GM18502 (cell line): ENCODE measurements around the gene ZNF473.
A peak's percentile ranks its signal among the peaks of the same experiment; 100 is the strongest.

ENCODE experiments used
- ATAC-seq: cut with Tn5 transposase; IDR thresholded peaks from one replicate; pipeline ENCODE4 v1.9.1; 2021; ENCODE audit warnings: mild to moderate bottlenecking; ENCODE audit not compliant: unreplicated experiment, poor library complexity

Gene ZNF473

DNA sequence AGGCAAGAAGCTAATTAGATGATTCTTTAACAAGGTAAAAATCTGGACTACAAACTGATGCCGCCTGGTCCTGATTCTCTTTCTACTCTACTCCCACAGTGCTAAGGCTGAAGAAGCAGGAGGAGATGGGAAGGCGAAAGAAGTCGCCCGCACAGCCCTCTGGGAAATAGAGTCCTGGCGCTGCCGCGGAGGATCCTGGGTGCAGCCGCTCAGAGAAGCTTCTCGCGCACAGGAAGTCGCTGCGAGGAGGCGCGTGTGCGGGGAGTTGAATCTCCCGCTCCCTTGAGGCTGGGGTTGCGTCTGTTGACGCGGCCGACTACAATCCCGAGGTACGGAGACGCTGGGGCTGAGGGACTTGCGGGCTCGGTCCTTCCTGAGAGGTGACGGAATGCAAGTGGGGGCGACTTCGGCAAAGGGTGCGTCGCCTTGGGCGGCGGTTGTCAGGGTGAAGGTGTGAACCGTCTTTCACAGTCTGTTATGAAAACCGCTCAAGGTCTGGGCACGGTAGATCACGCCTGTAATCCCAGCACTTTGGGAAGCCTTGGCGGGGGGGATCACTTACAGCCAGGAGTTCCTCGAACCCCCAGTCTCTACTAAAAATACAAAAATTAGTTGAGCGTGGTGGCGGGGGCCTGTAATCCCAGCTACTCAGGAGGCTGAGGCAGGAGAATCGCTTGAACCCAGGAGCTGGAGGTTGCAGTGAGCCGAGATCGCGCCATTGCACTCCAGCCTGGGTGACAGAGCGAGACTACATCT lies at the start of gene ZNF473:
ZNF473 (plus strand) TSS at position 212 of the 756 bp plus-strand sequence. CDS start 5,078 bp downstream, outside the sequence.
- peak; percentile 69 for ATAC-seq

DNA sequence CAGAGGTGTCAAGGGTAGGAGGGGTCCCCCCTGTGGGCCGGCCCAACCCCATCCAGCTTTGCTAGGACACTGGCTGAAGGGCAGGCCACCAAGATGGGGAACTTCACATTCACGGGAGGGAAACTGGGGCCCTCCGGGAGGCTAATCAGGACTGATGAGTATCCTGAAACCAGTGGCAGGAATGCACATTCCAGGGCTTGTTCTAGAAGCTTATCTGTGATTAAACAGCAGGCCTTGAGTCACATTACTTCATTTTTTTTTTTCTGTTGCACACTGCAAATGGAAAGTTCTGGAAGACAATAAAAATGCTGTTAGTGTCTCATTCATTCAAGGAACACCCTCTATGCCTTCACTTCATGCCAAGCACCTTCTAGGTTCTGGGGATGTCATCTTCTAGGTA lies 49.3 kb upstream of the ZNF473 start:
- no peak for ATAC-seq

DNA sequence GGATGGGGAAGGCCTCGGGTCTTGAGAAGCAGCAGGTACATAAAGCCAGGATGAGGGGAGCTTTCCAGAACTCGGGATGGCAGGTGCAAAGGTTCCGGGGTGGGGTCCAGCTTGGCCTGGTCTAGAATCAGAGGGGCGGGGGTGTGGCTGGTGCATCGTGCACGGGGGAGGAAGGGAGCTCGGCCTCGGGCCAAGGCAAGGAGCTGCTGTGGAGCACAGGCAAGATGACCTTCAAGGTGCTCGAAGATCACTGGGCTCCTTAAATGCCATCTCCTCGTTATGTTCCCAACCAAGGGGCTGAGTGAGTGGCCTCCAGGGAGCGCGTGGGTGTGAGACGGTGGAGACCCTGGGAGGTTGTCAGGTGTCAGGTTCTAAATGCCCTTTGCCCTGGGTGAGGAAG lies 48.7 kb upstream of the ZNF473 start:
- no peak for ATAC-seq

DNA sequence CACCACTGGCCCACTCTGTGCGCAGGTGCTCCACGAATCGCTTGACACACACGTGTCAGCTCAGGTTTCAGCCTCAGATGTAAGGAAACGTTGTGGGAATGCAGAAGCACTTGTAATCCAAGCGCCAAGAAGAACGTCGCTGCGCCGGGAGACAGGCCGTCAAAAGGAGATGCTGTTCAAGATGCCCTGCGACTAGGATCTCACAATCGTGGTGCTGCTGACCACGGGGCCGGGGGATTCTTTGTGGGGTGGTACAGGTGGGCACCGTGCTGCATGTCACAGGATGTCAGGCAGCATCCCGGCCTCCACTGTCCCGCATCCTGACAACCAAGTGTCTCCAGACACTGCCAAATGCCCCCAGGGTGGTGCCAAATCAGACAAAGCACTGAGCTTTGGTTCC lies 47.9 kb upstream of the ZNF473 start:
- no peak for ATAC-seq

DNA sequence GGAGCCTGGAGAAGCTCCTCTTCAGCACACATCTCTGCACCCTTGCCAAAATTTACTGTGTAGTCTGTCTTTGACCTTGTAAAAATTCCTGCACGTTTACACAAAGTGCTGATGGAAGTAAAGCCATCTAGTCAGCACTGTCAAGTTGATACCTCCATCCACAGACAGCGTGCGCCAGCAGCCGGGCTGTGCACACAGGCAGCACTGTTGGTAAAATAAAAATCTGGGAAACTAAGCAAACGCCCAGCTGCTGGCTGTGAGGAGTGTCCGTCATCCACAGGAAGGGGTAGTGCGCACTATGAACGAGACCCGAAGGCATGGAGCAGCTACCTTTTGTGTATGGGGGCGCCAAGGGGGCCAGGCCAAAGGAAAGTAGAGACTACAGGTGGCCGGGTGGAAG lies 47.5 kb upstream of the ZNF473 start:
- no peak for ATAC-seq

DNA sequence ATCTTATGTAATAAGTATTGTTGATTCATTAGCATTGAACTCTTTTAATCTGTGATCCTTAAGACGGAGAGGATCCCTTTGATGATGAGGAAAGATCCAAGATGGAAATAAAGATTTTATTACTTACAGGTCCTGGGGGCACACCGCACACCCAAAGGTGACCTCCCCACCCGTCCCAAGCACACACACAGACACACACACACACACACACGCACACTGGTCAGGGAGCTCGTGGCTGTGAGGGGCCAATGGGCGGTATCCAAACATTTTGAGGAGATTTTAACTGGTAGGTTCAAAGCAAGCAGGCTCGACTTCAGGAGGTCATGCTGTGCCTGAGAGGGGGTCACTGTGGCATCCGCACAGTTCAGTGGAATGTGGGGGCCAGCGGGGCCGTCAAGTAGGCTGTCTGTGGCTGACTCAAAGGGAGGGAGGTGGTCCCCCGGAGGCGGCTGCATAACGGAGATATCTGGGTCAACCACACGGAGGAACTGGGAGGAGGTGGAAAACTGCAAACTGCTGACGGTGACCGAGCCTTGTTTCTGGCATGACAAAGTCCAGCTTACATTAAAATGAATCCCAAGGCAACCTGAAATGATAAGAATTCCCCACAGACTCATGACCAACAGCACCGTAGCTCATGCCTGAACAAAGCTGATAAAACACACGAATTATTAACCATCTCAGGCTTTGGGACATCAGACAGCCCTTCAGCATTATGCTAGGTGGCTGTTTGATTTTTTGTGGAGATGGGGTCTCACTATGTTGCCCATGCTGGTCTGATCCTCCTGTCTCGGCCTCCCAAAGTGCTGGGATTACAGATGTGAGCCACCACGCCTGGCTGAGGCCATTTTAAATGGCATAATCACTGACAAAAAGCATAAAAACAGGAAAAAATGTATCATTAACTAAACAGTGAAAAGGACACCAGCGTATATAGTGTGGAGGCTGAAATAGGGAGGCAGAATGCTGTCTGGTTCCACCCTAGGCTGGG lies 43.9 kb upstream of the ZNF473 start:
- no peak for ATAC-seq

DNA sequence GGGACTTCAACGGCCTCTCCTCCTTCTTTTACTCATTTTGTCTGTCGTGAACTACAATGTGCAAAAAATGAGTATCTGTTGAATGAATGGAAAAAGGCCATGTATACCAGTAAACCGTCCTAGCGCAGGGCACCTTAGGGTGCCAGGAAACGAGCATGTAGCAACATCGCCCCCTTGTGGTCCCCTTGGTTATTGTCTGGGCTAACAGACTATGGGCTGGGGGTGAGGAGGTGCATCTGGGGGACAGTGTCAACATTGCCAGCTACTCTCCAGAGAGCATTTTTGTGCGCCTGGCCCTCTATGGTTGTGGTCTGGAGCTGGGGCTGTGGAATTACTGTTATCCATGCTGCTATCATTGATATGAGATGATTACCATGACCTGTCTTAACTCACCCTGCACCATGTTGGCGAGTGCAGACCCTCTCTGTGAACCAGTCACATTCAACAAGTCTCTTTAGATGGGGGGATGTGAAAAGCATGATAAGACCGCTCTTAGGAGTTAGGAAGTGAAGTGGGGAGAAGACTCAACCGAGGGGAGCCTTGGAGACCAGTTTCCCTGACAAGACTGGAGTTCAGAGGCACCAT lies 42.1 kb upstream of the ZNF473 start:
- no peak for ATAC-seq

DNA sequence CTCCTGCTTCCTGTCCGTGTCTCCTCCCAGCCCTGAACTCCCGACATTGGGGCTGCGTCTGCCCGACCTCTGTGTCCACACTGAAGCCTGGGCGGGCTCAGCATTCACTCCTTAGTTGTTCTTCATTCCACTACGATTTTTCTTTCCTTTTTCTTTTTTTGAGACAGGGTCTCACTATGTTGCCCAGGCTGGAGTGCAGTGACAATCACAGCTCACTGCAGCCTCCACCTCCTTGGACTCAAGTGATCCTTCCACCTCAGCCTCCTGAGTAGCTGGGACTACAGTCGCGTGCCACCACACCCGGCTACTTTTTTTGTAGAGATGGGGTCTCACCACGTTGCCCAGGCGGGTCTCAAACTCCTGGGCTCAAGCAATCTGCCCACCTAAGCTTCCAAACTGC lies 41.3 kb upstream of the ZNF473 start:
- no peak for ATAC-seq

DNA sequence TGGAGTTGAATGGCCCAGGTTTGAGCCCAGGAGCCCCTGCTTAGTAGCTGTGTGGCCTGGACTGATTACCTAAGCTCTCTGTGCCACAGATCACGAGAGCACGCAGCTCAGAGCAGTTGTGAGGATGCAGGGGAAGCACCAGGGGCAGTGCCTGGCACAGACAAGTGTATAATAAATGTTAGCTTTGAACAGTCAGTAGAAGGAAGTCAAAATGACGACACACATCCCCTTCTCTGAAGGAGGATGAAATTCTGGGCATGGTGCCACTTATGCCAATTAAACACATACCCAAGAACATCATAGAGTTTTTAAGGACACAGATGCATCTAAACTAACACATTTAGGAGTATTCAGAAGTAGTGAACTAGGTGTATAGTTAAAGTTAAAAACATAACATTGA lies 39.9 kb upstream of the ZNF473 start:
- ATAC-seq, result no peak

DNA sequence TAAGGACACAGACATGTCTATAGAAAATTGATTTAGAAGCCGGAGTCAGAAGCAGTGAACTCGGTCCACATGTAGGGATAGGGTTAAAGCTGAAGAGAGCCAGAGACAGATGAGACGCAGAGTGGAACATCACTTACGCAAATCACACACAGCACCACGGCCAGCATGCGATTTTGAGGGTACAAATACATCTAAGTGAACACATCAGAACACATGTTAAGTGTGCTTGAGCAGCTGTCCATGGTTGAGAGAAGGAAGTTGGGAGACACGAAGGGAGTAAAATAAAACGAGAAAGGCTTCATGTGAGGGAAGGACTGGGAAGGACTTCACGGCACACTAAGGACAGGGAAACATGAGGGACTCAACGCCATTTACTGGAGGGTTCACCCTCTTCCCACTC lies 39.5 kb upstream of the ZNF473 start:
- ATAC-seq, result no peak

DNA sequence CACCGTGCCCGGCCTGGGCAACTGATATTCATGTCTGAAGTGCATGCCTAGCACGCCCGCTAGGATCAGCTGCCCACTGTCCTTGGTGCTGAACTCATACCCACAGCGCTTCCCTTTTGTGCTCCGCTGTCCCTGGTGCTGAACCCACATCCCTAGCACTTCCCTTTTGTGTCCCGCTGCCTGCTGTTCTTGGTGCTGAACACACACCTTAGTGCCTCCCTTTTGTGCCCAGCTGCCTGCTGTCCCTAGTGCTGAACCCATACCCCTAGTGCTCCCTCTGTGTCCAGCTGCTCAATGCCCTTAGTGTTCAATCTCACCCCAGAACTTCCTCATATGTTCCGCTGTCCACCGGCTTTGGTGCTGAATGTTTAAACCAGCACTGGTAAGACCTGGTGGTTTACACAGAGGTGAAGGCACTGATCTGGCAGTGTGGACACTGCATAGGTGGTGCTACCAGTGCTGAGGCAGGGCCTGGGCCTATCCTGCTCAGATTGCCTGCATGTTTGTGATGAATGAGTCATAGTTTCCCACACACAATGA lies 38.6 kb upstream of the ZNF473 start:
- no peak for ATAC-seq

DNA sequence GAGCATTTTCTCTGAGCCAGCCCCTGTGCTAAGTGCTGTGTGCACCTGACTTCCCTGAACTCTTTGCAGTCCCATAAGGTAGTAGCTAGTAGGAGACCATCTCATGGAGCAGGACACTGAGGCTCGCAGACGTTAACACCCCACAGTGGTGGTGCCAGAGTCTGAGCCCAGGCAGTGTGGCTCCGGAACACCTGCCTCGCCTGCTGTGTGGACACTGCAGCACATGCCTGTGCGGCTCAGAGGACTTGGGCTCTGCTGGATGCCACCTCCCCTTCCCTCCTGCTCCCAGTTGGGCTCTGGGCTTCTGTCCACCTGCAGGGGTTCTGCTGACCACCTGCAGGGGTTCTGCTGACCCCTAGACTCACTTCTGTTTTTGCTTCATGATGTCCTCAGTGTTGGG lies 37.8 kb upstream of the ZNF473 start:
- no peak for ATAC-seq

DNA sequence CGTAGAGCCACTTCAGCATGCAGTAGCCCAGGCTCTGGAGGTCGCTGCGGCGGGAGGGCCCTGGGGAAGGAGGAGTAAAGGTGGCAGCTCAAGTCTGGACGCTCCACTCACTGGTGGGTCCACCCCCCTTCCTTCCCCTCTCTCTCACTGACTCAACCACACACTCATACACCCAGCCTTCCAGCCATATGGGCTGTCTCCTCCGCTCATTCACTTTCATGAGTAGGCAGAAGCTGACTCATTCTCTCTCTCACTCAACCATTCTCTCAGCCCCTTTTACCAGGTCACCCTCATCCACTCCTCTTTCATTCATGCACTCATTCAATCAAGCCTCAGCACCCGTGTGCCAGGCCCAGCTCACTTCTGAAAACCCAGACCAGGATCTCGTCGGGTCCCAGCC lies 37.4 kb upstream of the ZNF473 start:
- ATAC-seq, result no peak

DNA sequence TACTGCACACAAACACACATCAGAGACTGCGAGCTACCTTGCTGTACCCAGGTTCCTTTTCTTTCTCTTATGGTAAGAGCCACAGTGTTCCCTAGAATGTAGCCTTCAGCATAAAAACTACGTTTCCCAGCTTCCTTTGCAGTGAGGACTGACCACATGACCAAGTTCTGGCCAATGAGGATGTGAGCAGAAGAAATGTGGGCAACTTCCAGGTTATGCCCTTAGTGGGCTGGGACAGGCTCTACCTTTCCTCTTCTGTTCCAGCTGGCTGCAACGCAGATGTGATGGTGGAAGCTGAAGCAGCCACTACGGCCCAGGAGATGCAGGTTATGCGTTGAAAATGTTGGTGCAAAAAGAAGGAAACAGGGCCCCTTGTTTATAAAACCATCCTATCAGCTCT lies 28.1 kb upstream of the ZNF473 start:
- no peak for ATAC-seq

DNA sequence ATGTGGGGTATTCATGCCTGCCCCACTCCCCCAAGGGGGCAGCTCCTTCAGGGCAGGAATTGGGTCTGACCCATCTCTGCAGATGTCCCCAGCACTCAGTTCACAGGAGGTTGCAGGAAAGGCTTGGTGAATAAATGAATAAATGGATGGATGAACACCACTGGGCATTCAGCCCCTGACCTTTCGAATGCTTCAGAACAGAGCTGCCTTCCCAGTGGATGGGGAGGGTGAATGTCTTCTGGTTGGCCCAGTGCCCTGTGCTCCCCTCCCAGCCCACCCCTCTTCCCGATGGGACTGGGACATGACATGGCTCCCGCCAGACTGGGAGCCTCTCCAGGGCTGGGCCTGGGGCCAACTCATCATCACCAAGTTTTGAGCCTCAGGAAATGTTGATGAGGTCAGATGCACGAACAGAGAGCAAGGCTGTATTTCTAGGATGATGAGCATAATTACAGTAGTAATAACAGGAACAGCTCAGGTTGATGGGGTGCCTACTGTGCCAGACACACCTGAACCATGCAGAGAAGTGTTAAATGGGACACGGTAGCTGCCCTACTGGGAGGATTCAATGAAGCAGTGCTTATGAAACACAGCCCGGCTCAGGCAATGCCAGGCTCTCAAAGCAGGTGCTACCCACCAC lies 26.3 kb upstream of the ZNF473 start:
- ATAC-seq, result no peak

DNA sequence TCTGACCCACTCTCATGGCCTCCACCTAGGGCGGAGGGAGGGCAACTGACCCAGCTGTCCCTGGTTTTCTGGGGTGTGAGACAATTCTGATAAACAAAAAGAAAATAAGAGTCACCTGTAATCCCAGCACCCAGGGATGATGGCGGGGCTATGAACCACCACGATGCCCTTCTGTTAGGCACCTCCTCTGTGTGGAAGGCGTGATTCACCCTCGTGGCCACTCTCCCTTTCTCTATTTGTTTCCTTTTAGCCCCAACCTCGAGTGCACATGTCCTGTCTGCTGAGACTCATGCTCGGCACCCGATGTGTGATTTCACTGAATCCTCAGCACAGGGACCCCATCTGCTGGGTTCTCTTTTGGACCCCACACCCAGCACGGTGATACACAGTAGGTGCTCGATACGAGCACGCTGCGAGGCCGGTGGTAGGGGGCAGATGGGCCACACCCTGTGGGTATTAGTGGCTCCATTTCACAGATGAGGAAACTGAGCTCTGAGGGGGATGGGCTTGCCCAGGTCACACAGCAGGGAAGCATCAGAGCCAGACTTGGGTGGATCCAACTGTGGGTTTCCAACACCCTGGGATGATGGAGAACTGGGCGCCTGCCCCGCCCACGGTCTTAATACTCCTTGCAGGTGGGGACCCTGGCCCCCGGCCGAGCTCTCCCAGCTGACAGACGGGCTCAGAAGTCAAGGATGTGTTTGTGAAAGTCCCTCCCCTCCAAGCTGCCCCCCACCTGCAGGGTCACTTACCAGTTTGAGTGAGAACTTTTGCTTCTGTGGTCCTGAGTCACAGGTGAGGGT lies 25.6 kb upstream of the ZNF473 start:
- no peak for ATAC-seq

DNA sequence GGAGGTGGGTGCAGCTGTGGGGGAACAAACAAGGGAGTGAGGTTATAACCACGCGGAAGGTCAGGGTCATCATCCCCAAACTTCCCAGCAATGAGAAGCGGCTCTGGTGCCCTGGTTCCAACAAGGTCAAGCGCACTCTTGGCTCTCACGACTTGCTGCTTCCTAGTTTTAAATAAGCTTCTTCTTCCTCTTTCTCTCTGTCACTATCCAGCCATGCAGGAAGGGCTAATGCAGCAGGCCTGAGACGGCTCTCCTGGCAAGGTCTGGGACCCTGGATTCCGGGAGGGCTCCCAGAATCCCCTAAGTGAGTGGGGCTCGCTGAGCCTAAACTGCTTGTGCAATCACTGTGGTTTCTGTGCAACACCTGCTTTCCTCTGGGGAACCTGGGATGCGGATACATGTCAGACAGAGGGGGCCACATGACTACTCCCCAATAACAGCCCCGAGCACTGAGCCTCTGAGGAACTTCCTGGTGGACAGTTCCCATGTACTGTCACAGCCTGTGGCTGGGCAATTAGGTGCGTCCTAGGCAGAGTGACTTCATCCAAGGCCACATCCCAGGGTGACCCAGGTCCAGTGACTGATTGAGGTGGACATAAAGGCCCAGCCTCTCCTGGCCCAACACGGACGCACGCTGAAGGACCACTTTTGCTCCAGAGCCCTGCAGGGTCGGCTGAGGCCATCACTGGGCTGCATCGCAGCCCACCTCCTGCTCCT lies 24.8 kb upstream of the ZNF473 start:
- no peak for ATAC-seq

DNA sequence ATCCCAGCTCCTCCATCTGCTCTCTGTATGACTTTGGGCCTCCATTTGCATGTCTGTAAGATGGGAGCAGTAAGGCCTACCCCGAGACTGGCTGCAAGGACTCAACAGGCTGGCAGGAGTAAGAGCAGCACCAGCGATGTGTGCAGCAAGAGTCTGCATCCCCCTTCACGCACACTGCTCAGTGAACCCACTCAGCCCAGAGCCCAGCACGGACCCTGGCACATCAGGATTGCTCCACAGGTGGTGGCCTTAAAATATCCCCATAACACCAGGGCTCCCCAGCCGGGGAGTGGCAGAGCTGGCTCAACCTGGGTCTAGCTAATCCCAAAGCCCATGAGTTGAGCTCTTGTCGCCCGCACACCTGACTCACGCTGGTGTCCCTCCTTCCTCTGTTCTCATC lies 24.0 kb upstream of the ZNF473 start:
- no peak for ATAC-seq

DNA sequence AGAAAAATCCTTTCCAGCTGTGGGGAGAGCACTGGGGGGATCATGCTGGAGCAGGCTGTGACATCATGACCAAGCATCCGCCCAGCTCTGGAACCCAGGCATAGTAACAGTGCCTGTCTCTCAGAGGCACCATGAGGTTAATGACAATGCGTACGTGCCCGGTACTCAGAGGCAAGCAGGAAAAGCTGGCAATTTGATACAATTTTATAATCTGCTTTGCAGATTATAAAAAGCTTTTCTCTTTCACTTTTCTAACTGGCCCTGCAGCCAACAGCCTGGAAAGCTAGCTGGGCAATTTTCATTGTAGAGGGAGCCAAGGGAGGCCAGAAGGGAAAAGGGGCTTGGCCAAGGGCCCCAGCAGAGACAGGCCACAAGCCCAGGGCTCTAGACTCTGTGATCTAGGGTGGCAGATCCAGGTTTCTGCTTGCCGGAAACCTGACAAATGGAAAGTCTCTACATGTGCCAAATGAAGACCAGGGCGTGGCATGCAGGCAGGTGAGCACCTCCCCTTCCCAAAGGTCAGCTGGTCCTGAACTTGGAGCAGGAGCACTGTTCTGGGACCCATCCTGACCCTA lies 23.3 kb upstream of the ZNF473 start:
- ATAC-seq, result no peak
